IMR-90 (cell line): ENCODE data around the gene TNIP2. TPM values are rescaled to one million over a fixed set of nuclear protein-coding genes. Genes with fewer than 3 reads are reported as not detected.

Experiments used
- ATAC-seq: fragments of 200-7000 bp; cut with Tn5 transposase; 2 replicates; pipeline ENCODE4 v1.9.1; 2020; ENCODE audit warnings: low read depth, mild to moderate bottlenecking, moderate library complexity
- BruUV-seq: library from RNA; stranded (reverse); fragments of 400-500 nt; replicated peaks from 2 replicates; lab custom pipeline; 2021; lab: Mats Ljungman, UMichigan
- CTCF ChIA-PET: fragments of 300-600 bp; formaldehyde crosslinking; extraction: SDS; loops from one replicate; lab custom pipeline; 2021; ENCODE audit warnings: antibody characterized with exemption; lab: Yijun Ruan, JAX
- POLR2A ChIA-PET: fragments of 300-600 bp; sonication (Branson Sonifier 250); formaldehyde crosslinking; loops from one replicate; lab custom pipeline; 2022; ENCODE audit warnings: antibody characterized with exemption; ENCODE audit not compliant: unreplicated experiment; lab: Charles Lee
- DNase-seq: peaks from one replicate; pipeline ENCODE4 v3.0.0; 2013
- H2AFZ ChIP-seq: replicated peaks from 2 replicates; pipeline ENCODE3; 2013; ENCODE audit warnings: low read length, mild to moderate bottlenecking; ENCODE audit not compliant: poor library complexity
- H2AK5ac ChIP-seq: 2 replicates; pipeline ENCODE4 v1.6.1; 2013; ENCODE audit warnings: low read depth, low read length, inconsistent platforms
- H2AK9ac ChIP-seq: replicated peaks from 2 replicates; pipeline ENCODE3; 2013; ENCODE audit warnings: mild to moderate bottlenecking, low read depth, low read length, moderate library complexity; ENCODE audit not compliant: poor library complexity
- H2BK120ac ChIP-seq: 2 replicates; pipeline ENCODE4 v1.6.1; 2013; ENCODE audit warnings: low read depth, low read length, inconsistent platforms
- H2BK15ac ChIP-seq: 3 replicates; pipeline ENCODE4 v1.6.1; 2013; ENCODE audit warnings: low read depth, low read length, inconsistent platforms
- H2BK20ac ChIP-seq: 2 replicates; pipeline ENCODE4 v1.6.1; 2013; ENCODE audit warnings: low read depth, mild to moderate bottlenecking, inconsistent platforms, low read length, moderate library complexity
- H2BK5ac ChIP-seq: 2 replicates; pipeline ENCODE4 v1.6.1; 2013; ENCODE audit warnings: mild to moderate bottlenecking, low read depth, low read length, inconsistent platforms; ENCODE audit not compliant: poor library complexity, severe bottlenecking
- H3K14ac ChIP-seq: replicated peaks from 2 replicates; pipeline ENCODE4 v1.6.1; 2013; ENCODE audit warnings: low read depth, low read length, inconsistent platforms
- H3K18ac ChIP-seq: 2 replicates; pipeline ENCODE4 v1.6.1; 2013; ENCODE audit warnings: low read depth, low read length, control low read depth
- H3K23ac ChIP-seq: 2 replicates; pipeline ENCODE4 v1.6.1; 2013; ENCODE audit warnings: low read depth, low read length, inconsistent platforms
- H3K27ac ChIP-seq: 2 replicates; pipeline ENCODE4 v1.5.1; 2013; ENCODE audit warnings: mild to moderate bottlenecking, control low read depth, low read length; ENCODE audit not compliant: insufficient read depth
- H3K27me3 ChIP-seq: 2 replicates; pipeline ENCODE4 v1.6.1; 2013; ENCODE audit warnings: low read length; ENCODE audit not compliant: control insufficient read depth, insufficient read depth
- H3K36me3 ChIP-seq: 2 replicates; pipeline ENCODE4 v1.6.1; 2013; ENCODE audit warnings: low read length, mixed read lengths; ENCODE audit not compliant: control insufficient read depth, insufficient read depth
- H3K4ac ChIP-seq: 2 replicates; pipeline ENCODE4 v1.6.1; 2013; ENCODE audit warnings: low read depth, low read length, inconsistent platforms
- H3K4me1 ChIP-seq: 2 replicates; pipeline ENCODE4 v1.6.1; 2013; ENCODE audit warnings: low read length, mixed read lengths; ENCODE audit not compliant: control insufficient read depth, insufficient read depth
- H3K4me2 ChIP-seq: 2 replicates; pipeline ENCODE4 v1.6.1; 2013; ENCODE audit warnings: low read depth, mild to moderate bottlenecking, control low read depth, low read length, moderate library complexity
- H3K4me3 ChIP-seq: 2 replicates; pipeline ENCODE4 v1.5.1; 2013; ENCODE audit warnings: low read depth, mild to moderate bottlenecking, control low read depth, low read length, moderate library complexity; ENCODE audit not compliant: insufficient read depth
- H3K56ac ChIP-seq: 2 replicates; pipeline ENCODE4 v1.6.1; 2013; ENCODE audit warnings: low read length, inconsistent platforms; ENCODE audit not compliant: insufficient read depth; ENCODE audit errors: extremely low read depth
- H3K79me1 ChIP-seq, 2 experiments: 2 replicates each; pipeline ENCODE4 v1.6.1; 2013; ENCODE audit warnings: low read length in 2 of 2, inconsistent platforms in 1 of 2, low read depth in 1 of 2
- H3K9ac ChIP-seq: 2 replicates; pipeline ENCODE4 v1.6.1; 2013; ENCODE audit warnings: low read depth, low read length, control low read depth
- H3K9me1 ChIP-seq: 2 replicates; pipeline ENCODE4 v1.6.1; 2013; ENCODE audit warnings: low read length, inconsistent platforms; ENCODE audit not compliant: insufficient read depth
- H3K9me3 ChIP-seq: 2 replicates; pipeline ENCODE4 v1.6.1; 2013; ENCODE audit warnings: low read length; ENCODE audit not compliant: control insufficient read depth, insufficient read depth
- H4K20me1 ChIP-seq: 2 replicates; pipeline ENCODE4 v1.6.1; 2013; ENCODE audit warnings: low read length, inconsistent platforms; ENCODE audit not compliant: insufficient read depth
- H4K5ac ChIP-seq: 2 replicates; pipeline ENCODE4 v1.6.1; 2013; ENCODE audit warnings: mild to moderate bottlenecking, low read depth, low read length, control low read depth
- H4K8ac ChIP-seq, 2 experiments: 2 replicates each; pipeline ENCODE4 v1.6.1; 2013; ENCODE audit warnings: low read depth in 2 of 2, low read length in 2 of 2, control low read depth in 1 of 2, inconsistent platforms in 1 of 2
- H4K91ac ChIP-seq: 2 replicates; pipeline ENCODE4 v1.6.1; 2013; ENCODE audit warnings: low read depth, low read length, inconsistent platforms; ENCODE audit not compliant: insufficient read depth
- BHLHE40 ChIP-seq: fragments of 150-350 bp; IDR thresholded peaks from 2 replicates; pipeline ENCODE4 v1.6.1; 2016; ENCODE audit warnings: mild to moderate bottlenecking, low read depth, low read length
- MAFK ChIP-seq: IDR thresholded peaks from 2 replicates; pipeline ENCODE4 v1.6.1; 2012; ENCODE audit warnings: low read depth, low read length, improper control_type of control experiment
- MAZ ChIP-seq: IDR thresholded peaks from 2 replicates; pipeline ENCODE4 v1.6.1; 2012; ENCODE audit warnings: low read depth, mild to moderate bottlenecking, low read length, improper control_type of control experiment, moderate library complexity, borderline replicate concordance
- MXI1 ChIP-seq: IDR thresholded peaks from 2 replicates; pipeline ENCODE4 v1.6.1; 2012; ENCODE audit warnings: low read depth, mild to moderate bottlenecking, low read length, moderate library complexity, borderline replicate concordance
- RAD21 ChIP-seq: IDR thresholded peaks from 2 replicates; pipeline ENCODE4 v1.6.1; 2012; ENCODE audit warnings: low read length, improper control_type of control experiment
- WGBS, 2 experiments: methylation state at CpG; one replicate each; pipeline versions ENCODE4 v1.1.5 to v1.1.7; 2013; ENCODE audit warnings: missing lambda C conversion rate in 2 of 2; ENCODE audit not compliant: insufficient read length in 1 of 2; ENCODE audit errors: extremely low coverage in 2 of 2; 5-methylcytosine and 5-hydroxymethylcytosine counted together
- dilution Hi-C: fragments of 300-500 bp; cut with HindIII; formaldehyde crosslinking; loops from one replicate; pipeline ENCODE4 v1.14.3; 2018; ENCODE audit warnings: low sequenced_read_pairs; ENCODE audit not compliant: unreplicated experiment
- in situ Hi-C: fragments of 300-500 bp; cut with MboI; formaldehyde crosslinking; loops from 3 replicates; pipeline ENCODE4 v1.14.3; 2019; ENCODE audit warnings: low sequenced_read_pairs, inconsistent platforms, mixed read lengths
- intact Hi-C: fragments of 100-400 bp; cut with micrococcal nuclease; formaldehyde crosslinking; loops from 2 replicates; pipeline ENCODE4 v1.10.0; 2022
- polyA plus RNA-seq, 3 experiments: library from polyadenylated mRNA; depleted of rRNA; stranded (reverse); fragments of >200 nt; gene quantifications; 2 replicates each; pipeline ENCODE4 v1.2.3, GENCODE V29; 2012; ENCODE audit warnings: low replicate concordance in 1 of 3
- total RNA-seq: library from RNA; depleted of rRNA; stranded (reverse); fragments of >200 nt; gene quantifications from 2 replicates; pipeline ENCODE4 v1.2.3, GENCODE V29; 2012

TNIP2 gene
- total and polyA plus RNA-seq, 2 of the 4 experiments (the other 2 are of a cell fraction): 33.3 to 38.5 TPM

DNA sequence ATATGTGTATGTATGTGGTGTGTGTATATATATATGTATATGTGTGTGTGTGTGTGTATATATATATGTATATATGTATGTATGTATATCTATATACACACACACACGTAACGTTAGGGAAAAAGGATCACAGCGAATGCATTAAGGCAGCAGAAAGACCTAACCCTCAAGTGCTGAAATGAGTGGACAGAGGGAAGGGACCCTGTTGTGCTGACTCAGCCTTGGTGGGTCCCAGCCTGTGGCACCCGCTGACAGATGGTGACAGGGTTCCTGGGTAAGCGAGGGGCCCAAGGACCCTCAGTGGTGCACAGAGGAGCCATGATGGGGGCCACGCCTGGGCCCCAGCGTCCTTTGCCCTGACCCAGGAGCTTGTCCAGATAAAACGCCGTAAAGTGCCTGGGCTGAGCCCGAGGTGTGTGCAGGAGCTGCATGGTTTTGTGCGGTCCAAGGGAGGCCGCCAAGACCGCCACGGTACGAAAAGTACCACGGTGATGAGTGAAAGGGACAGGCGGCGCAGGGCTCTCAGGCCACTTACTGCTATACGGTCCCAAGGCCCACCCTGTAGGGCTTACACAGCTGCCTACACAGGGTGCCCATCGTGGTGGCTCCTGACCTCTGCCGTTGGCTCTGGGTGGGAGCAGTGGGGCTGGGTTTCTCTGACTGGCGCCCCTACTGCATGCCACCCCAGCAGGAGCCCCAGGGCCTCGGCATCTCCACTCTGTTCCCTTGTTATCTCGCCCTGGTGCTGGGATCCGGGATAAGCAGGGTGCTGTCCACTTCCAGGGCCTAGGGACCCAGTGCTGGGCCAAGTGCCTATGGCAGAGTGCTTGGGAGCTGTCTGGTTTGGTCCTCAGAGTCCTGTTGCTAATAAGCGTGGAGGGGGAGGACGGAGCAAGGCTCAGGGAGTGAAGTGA is 46.7 kb upstream of the TNIP2 start:
- ChIA-PET CTCF (no interaction called here), POLR2A (interaction anchor here (0.9 kb wide), 1 partner anchor 15 kb away, joined by 3 read pairs; no protein-coding TSS in a partner anchor)
- H2BK20ac ChIP-seq: no peak overlapping the region
- H3K23ac ChIP-seq: no peak overlapping the region
- BruUV-seq: no TSS peak
- in situ Hi-C loops: no loop called here
- intact Hi-C loops: no loop called here
- H2BK5ac ChIP-seq: no peak overlapping the region
- no peak overlapping the region for H4K91ac ChIP-seq
- dilution Hi-C loops: no loop called here
- DNase-seq: no peak
- 0 out of 2 replicates have a peak, but pooled peaks have one; percentile 30 for TF ChIP-seq MAFK
- no peak for TF ChIP-seq RAD21
- no peak for TF ChIP-seq MAZ
- TF ChIP-seq BHLHE40: no peak
- no peak for TF ChIP-seq MXI1
- no peak overlapping the region for H2AK9ac ChIP-seq
- no peaks in the 10 kb centered on the region for H3K9me3 ChIP-seq
- peaks cover 9% of the 10 kb centered on the region; the same call in 1 of the 2 replicates for H4K20me1 ChIP-seq
- no peak overlapping the region; the same call in 2 of the 3 replicates for H2BK15ac ChIP-seq
- H2BK120ac ChIP-seq: no peak overlapping the region
- peak overlapping the region; percentile 9; the same call in 1 of the 2 replicates for H3K4ac ChIP-seq
- no peak overlapping the region for H3K4me2 ChIP-seq
- no peak overlapping the region for H3K18ac ChIP-seq
- H3K36me3 ChIP-seq: 0 out of 2 replicates have a peak, but pooled peaks cover 2% of the 10 kb centered on the region
- WGBS, 2 experiments: 90% methylated on average over 17 of the region's 27 CpGs; no CpG with 5 or more reads in 1 of the 2 experiments
- H3K9me1 ChIP-seq: peaks cover 5% of the 10 kb centered on the region; the same call in 1 of the 2 replicates
- H4K8ac ChIP-seq: no peak overlapping the region
- H3K4me3 ChIP-seq: no peak overlapping the region
- no peak overlapping the region for H3K56ac ChIP-seq
- no peak overlapping the region for H3K9ac ChIP-seq
- H4K5ac ChIP-seq: no peak overlapping the region
- H3K79me1 ChIP-seq: peaks cover 0 to 83% of the 10 kb centered on the region in 2 experiments
- H3K14ac ChIP-seq: no peak overlapping the region
- 0 out of 2 replicates have a peak overlapping the region, but pooled peaks have one; percentile 1 for H2AK5ac ChIP-seq
- peak overlapping the region; percentile 14 for H2AFZ ChIP-seq
- peaks cover 39% of the 10 kb centered on the region for H3K4me1 ChIP-seq
- H3K27ac ChIP-seq: no peak overlapping the region
- H3K27me3 ChIP-seq: no peaks in the 10 kb centered on the region
- no peak for ATAC-seq
